Astrocyte of the spinal cord (primary cell): ENCODE data around the gene CAMTA2.
"Not testable (repeated sequence)": the region's sequence is repeated elsewhere in the genome, so short reads cannot be mapped to it uniquely, and the experiment has no call there.

ENCODE experiments used
- DNase-seq: peaks from one replicate; pipeline ENCODE4 v3.0.0; 2011; ENCODE audit warnings: low read depth, low spot score
- H3K4me3 ChIP-seq: 2 replicates; pipeline ENCODE4 v1.5.1; 2011; ENCODE audit warnings: low read depth, mild to moderate bottlenecking, low read length, moderate library complexity
- CTCF ChIP-seq: IDR thresholded peaks from 2 replicates; pipeline ENCODE4 v1.5.1; 2012; ENCODE audit warnings: low read depth, mild to moderate bottlenecking, low read length, inconsistent platforms
- in situ Hi-C: cut with HindIII; loops from 2 replicates; pipeline ENCODE4 v1.10.0; 2017; ENCODE audit warnings: low sequenced_read_pairs

The CAMTA2 gene

GRCh38 chr17:4933646-4934045, 53.8 kb downstream of the CAMTA2 start:
- in situ Hi-C loops, result no loop called here
- H3K4me3 ChIP-seq, result no peak overlapping the region
- no peak for DNase-seq
- no peak for TF ChIP-seq CTCF

- in situ Hi-C loops, result no loop called here
- no peak for DNase-seq
- H3K4me3 ChIP-seq, result no peak overlapping the region
- no peak for TF ChIP-seq CTCF
Observed at GRCh38 chr17:4932756-4933155, 54.7 kb downstream of the CAMTA2 start.

GRCh38 chr17:4931963-4932362, 55.5 kb downstream of the CAMTA2 start, which contains the start of gene GP1BA:
TSS of gene GP1BA (plus strand) at chr17:4932277. CDS start at chr17:4932605, 328 bp downstream.
- TF ChIP-seq CTCF, result no peak
- H3K4me3 ChIP-seq, result no peak within 1 kb of the TSS
- no peak for DNase-seq
- in situ Hi-C loops, result no loop called here

- no peak for DNase-seq
- no peak for TF ChIP-seq CTCF
- in situ Hi-C loops, result no loop called here
- H3K4me3 ChIP-seq, result no peak overlapping the region
Observed at GRCh38 chr17:4928881-4929280, 58.6 kb downstream of the CAMTA2 start.

GRCh38 chr17:4926577-4927335, 60.7 kb downstream of the CAMTA2 start:
- in situ Hi-C loops, DNase-seq, H3K4me3 ChIP-seq: not testable (repeated sequence)

GRCh38 chr17:4921320-4921719, 66.2 kb downstream of the CAMTA2 start:
- no peak for DNase-seq
- no peak for TF ChIP-seq CTCF
- in situ Hi-C loops, result no loop called here
- no peak overlapping the region for H3K4me3 ChIP-seq

GRCh38 chr17:4920351-4921048, 67.0 kb downstream of the CAMTA2 start:
- in situ Hi-C loops, result no loop called here
- H3K4me3 ChIP-seq, result no peak overlapping the region
- TF ChIP-seq CTCF, result no peak
- DNase-seq, result no peak
